ENCODE measurements around the gene EPHA7. TPM values are rescaled to one million over a fixed set of nuclear protein-coding genes. Genes with fewer than 3 reads are reported as not detected.

EPHA7 gene
- polyA plus RNA-seq, 2 of the 4 experiments (the other 2 are of a cell fraction), result 0.45 to 0.56 TPM

GRCh38 chr6:93278241-93278640 is 141.1 kb downstream of the EPHA7 start (continued):
- TF ChIP-seq HES2 (IDR thresholded peaks at IDR 0.05), result no peak

- 23% methylated on average over 2 of the region's 2 CpGs for WGBS (ENCODE audit: missing lambda C conversion rate)
- Histone ChIP-seq H3K9me3 (no peaks in the 10 kb centered on the region), H3K4me1 (no peaks in the 10 kb centered on the region), H3K4me2 (no peak overlapping the region), H3K27ac (no peak overlapping the region), H3K4me3 (no peak overlapping the region)
- FAIRE-seq (no peak), ATAC-seq (no peak), DNase-seq (ENCODE audit: low read depth in 1 of 2, low spot score in 1 of 2) (no peak)
- TF ChIP-seq NR3C1 (IDR thresholded peaks at IDR 0.05), result no peak
- TF ChIP-seq ATOH8 (CRISPR knock-in tag; IDR thresholded peaks at IDR 0.05; ENCODE audit: low read depth), result no peak
- TF ChIP-seq MAX (IDR thresholded peaks at IDR 0.05), result no peak
- TF ChIP-seq CTCF (IDR thresholded peaks at IDR 0.05), result no peak
- no peak for TF ChIP-seq RNF2 (IDR thresholded peaks at IDR 0.05; ENCODE audit: borderline replicate concordance, low read depth)
- no peak for TF ChIP-seq TFCP2L1 (CRISPR knock-in tag; IDR thresholded peaks at IDR 0.05)
- TF ChIP-seq KDM1A (IDR thresholded peaks at IDR 0.05; ENCODE audit: low read depth), result no peak
- TF ChIP-seq E2F6 (IDR thresholded peaks at IDR 0.05; ENCODE audit: borderline replicate concordance, low read depth), result no peak
- TF ChIP-seq SMC3 (IDR thresholded peaks at IDR 0.05), result no peak
- TF ChIP-seq HOXB13 (CRISPR knock-in tag; IDR thresholded peaks at IDR 0.05; ENCODE audit: low read depth), result no peak
- TF ChIP-seq CBX8 (IDR thresholded peaks at IDR 0.05), result no peak
- TF ChIP-seq CEBPB (IDR thresholded peaks at IDR 0.05), result no peak
- no peak for TF ChIP-seq POLR2AphosphoS2 (conservative IDR thresholded peaks at IDR 0.05; ENCODE audit: low read length)
- no peak for TF ChIP-seq ZC3H11A (IDR thresholded peaks at IDR 0.05)
- ChIA-PET CTCF (no interaction called here), POLR2A (no interaction called here)
These were observed 146.5 kb downstream of the EPHA7 start for GRCh38 chr6:93272896-93273295.

- FAIRE-seq (no peak), DNase-seq (ENCODE audit: low read depth in 1 of 2, low spot score in 1 of 2) (no peak), ATAC-seq (no peak)
- TF ChIP-seq BCL3 (IDR thresholded peaks at IDR 0.05), result no peak
- TF ChIP-seq HEYL (CRISPR knock-in tag; IDR thresholded peaks at IDR 0.05), result no peak
- TF ChIP-seq ZNF302 (CRISPR knock-in tag; IDR thresholded peaks at IDR 0.05), result no peak
- TF ChIP-seq TP53 (CRISPR knock-in tag; IDR thresholded peaks at IDR 0.05), result no peak
- TF ChIP-seq NPAS2 (CRISPR knock-in tag; IDR thresholded peaks at IDR 0.05; ENCODE audit: borderline replicate concordance), result no peak
- no peak for TF ChIP-seq KDM1A (IDR thresholded peaks at IDR 0.05; ENCODE audit: low read depth)
- TF ChIP-seq RNF2 (IDR thresholded peaks at IDR 0.05; ENCODE audit: borderline replicate concordance, low read depth), result no peak
- no peak for TF ChIP-seq TFCP2L1 (CRISPR knock-in tag; IDR thresholded peaks at IDR 0.05)
- no peak for TF ChIP-seq FOSB (CRISPR knock-in tag; IDR thresholded peaks at IDR 0.05)
- no peak for TF ChIP-seq HES2 (IDR thresholded peaks at IDR 0.05)
- TF ChIP-seq CHD2 (IDR thresholded peaks at IDR 0.05; ENCODE audit: low read length, partially characterized antibody), result no peak
- no peak for TF ChIP-seq CHD4 (IDR thresholded peaks at IDR 0.05; ENCODE audit: borderline replicate concordance)
- TF ChIP-seq FOSL2 (IDR thresholded peaks at IDR 0.05), result no peak
- no peak for TF ChIP-seq FOSL2 (CRISPR knock-in tag; IDR thresholded peaks at IDR 0.05)
- TF ChIP-seq HDAC2 (IDR thresholded peaks at IDR 0.05), result no peak
- TF ChIP-seq HMGXB4 (CRISPR knock-in tag; IDR thresholded peaks at IDR 0.05; ENCODE audit: borderline replicate concordance), result no peak
- no peaks in the 10 kb centered on the region for H3K9me3 ChIP-seq
- no peak overlapping the region for H3K4me3 ChIP-seq
- H3K4me2 ChIP-seq, result no peak overlapping the region
- CTCF ChIA-PET, result no interaction called here
- WGBS (ENCODE audit: missing lambda C conversion rate), result 24% methylated on average over 4 of the region's 4 CpGs
- POLR2A ChIA-PET, result no interaction called here
- no peak overlapping the region for H3K27ac ChIP-seq
- H3K4me1 ChIP-seq, result no peaks in the 10 kb centered on the region
These were observed 147.1 kb downstream of the EPHA7 start for GRCh38 chr6:93272211-93272610.
